Measurements from ENCODE around the gene ST6GAL1. TPM values are rescaled to one million over a fixed set of nuclear protein-coding genes. Genes with fewer than 3 reads are reported as not detected.

ST6GAL1 gene
- total and polyA plus RNA-seq, 2 of the 13 experiments (the other 11 are each of a cell fraction or from before 2014, with no cell fraction given) = 79.9 to 164 TPM

GRCh38 chr3:187076297-187076696 lies 146.0 kb downstream of the ST6GAL1 start:
- Histone ChIP-seq H3K27ac (ENCODE audit: extremely low read length, insufficient read depth, low read length) (no peak overlapping the region), H3K79me2 (ENCODE audit: insufficient read depth, low read length) (no peaks in the 10 kb centered on the region), H3K9ac (ENCODE audit: insufficient read depth, low read depth, low read length) (no peak overlapping the region), H2AFZ (ENCODE audit: low read length) (no peak overlapping the region), H3K4me2 (ENCODE audit: low read depth, low read length) (no peak overlapping the region), H3K27me3 (ENCODE audit: control insufficient read depth in 1 of 2, insufficient read depth in 2 of 2, low read length in 2 of 2) (no peaks in the 10 kb centered on the region), H3K4me1 (ENCODE audit: insufficient read depth, low read length) (peaks cover 40% of the 10 kb centered on the region), H3K9me3 (ENCODE audit: low read length) (no peaks in the 10 kb centered on the region), H4K20me1 (ENCODE audit: insufficient read depth, low read length) (peaks cover 4% of the 10 kb centered on the region), H3K36me3 (replicated peaks in 1 of 2; ENCODE audit: control insufficient read depth in 1 of 2, insufficient read depth in 2 of 2, low read length in 2 of 2) (peaks cover 40 to 61% of the 10 kb centered on the region in 2 experiments), H3K4me3 (replicated peaks in 1 of 3; ENCODE audit: insufficient read depth in 1 of 3, low read depth in 2 of 3, low read length in 3 of 3) (no peak overlapping the region)
- TSS peak; percentile 37 for BruUV-seq (replicated peaks)
- no peak for ATAC-seq
- CTCF ChIA-PET (ENCODE audit: low intra/inter-chr PET ratio, low total read pairs) = no interaction called here
- no peak for TF ChIP-seq THRA (CRISPR knock-in tag; IDR thresholded peaks at IDR 0.05; ENCODE audit: borderline replicate concordance)
- no peak for TF ChIP-seq ZNF333 (CRISPR knock-in tag; IDR thresholded peaks at IDR 0.05; ENCODE audit: borderline replicate concordance)
- POLR2A ChIA-PET = no interaction called here
- DNase-seq (ENCODE audit: low spot score) = no peak
- no peak for FAIRE-seq
- 99% methylated on average over 6 of the region's 6 CpGs for whole genome bisulfite sequencing (ENCODE audit: low lambda C conversion rate)
- intact Hi-C loops (cut with micrococcal nuclease; ENCODE audit: unreplicated experiment) = no loop called here
- in situ Hi-C loops (cut with HindIII; ENCODE audit: extremely low pct_ligation_motif_present, low pct_unique_long_range_greater_than_20kb) = no loop called here

GRCh38 chr3:187077085-187077484 lies 146.8 kb downstream of the ST6GAL1 start:
- 100% methylated on average over 2 of the region's 3 CpGs for WGBS (ENCODE audit: low lambda C conversion rate)
- FAIRE-seq = no peak

More at GRCh38 chr3:187077085-187077484, 146.8 kb downstream of the ST6GAL1 start:
- H3K9ac ChIP-seq (ENCODE audit: insufficient read depth, low read depth, low read length) = no peak overlapping the region
- H3K4me1 ChIP-seq (ENCODE audit: insufficient read depth, low read length) = peaks cover 32% of the 10 kb centered on the region
- no peak for DNase-seq (ENCODE audit: low spot score)
- H3K4me3 ChIP-seq (replicated peaks in 1 of 3; ENCODE audit: insufficient read depth in 1 of 3, low read depth in 2 of 3, low read length in 3 of 3) = no peak overlapping the region
- no TSS peak for BruUV-seq (replicated peaks)
- no peak overlapping the region for H3K27ac ChIP-seq (ENCODE audit: extremely low read length, insufficient read depth, low read length)
- H3K79me2 ChIP-seq (ENCODE audit: insufficient read depth, low read length) = no peaks in the 10 kb centered on the region
- no peak overlapping the region for H3K4me2 ChIP-seq (ENCODE audit: low read depth, low read length)
- TF ChIP-seq RXRB (CRISPR knock-in tag; IDR thresholded peaks at IDR 0.05; ENCODE audit: borderline replicate concordance) (no peak), ZNF343 (CRISPR knock-in tag; IDR thresholded peaks at IDR 0.05) (no peak), PAF1 (CRISPR knock-in tag; IDR thresholded peaks at IDR 0.05) (peak; percentile 63; the same call in 1 of the 2 replicates), ZFYVE20 (CRISPR knock-in tag; IDR thresholded peaks at IDR 0.05; ENCODE audit: borderline replicate concordance, low read depth) (no peak), RBM22 (optimal IDR thresholded peaks at IDR 0.05; ENCODE audit: low read length) (peak; percentile 51), POLR2A (IDR thresholded peaks at IDR 0.05; ENCODE audit: insufficient read depth in 1 of 2, low read depth in 2 of 2, low read length in 2 of 2) (peak in 1 of 2 experiments; percentile 13; a peak in 1 of 4 replicates)
- no peak overlapping the region for H2AFZ ChIP-seq (ENCODE audit: low read length)
- H3K36me3 ChIP-seq (replicated peaks in 1 of 2; ENCODE audit: control insufficient read depth in 1 of 2, insufficient read depth in 2 of 2, low read length in 2 of 2) = peaks cover 38 to 58% of the 10 kb centered on the region in 2 experiments
- in situ Hi-C loops (cut with HindIII; ENCODE audit: extremely low pct_ligation_motif_present, low pct_unique_long_range_greater_than_20kb) (no loop called here), intact Hi-C loops (cut with micrococcal nuclease; ENCODE audit: unreplicated experiment) (no loop called here)
- no peaks in the 10 kb centered on the region for H3K27me3 ChIP-seq (ENCODE audit: control insufficient read depth in 1 of 2, insufficient read depth in 2 of 2, low read length in 2 of 2)
- no peaks in the 10 kb centered on the region for H3K9me3 ChIP-seq (ENCODE audit: low read length)
- peaks cover 2% of the 10 kb centered on the region for H4K20me1 ChIP-seq (ENCODE audit: insufficient read depth, low read length)
- CTCF ChIA-PET (ENCODE audit: low intra/inter-chr PET ratio, low total read pairs) = no interaction called here
- POLR2A ChIA-PET = no interaction called here
- no peak for ATAC-seq

All from HepG2 (cell line).